ENCODE measurements around the gene PTPRB. TPM values are rescaled to one million over a fixed set of nuclear protein-coding genes. Genes with fewer than 3 reads are reported as not detected.

PTPRB gene
- total and polyA plus RNA-seq, 2 of the 8 experiments (the other 6 are each of a cell fraction or from before 2014, with no cell fraction given), result 0.36 to 0.58 TPM

DNA sequence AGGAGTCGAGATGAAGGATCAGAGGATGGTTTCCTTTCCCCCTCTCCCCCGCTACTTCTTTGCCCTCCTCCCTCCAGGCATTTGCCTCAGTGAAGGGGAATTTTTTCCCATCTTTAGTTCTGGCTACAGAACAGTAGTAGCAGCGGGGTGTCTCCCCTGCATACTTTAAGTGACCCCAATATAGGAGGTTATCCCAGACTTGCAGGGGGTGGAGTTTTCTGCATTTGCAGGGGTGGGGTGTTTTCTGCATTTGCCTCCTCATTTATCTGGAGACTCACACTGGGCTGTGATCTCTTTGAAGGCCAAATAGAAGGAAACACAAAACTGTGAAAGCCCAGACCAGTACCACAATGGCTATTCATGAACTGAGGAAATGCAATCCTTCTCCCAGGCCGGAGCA, 19.8 kb downstream of the PTPRB start:
- ChIA-PET CTCF (ENCODE audit: partially characterized antibody) (no interaction called here), POLR2A (ENCODE audit: partially characterized antibody) (no interaction called here)
- H3K23ac ChIP-seq (ENCODE audit: insufficient read length), result no peak overlapping the region
- TF ChIP-seq HDAC2 (IDR thresholded peaks at IDR 0.05; ENCODE audit: borderline replicate concordance in 1 of 2, low read depth in 2 of 2, low read length in 2 of 2), result 0 out of 4 replicates have a peak, but pooled peaks of 1 of the 2 experiments have one; percentile 51
- no peak for TF ChIP-seq SRF (IDR thresholded peaks at IDR 0.05; ENCODE audit: low read depth, low read length)
- TF ChIP-seq KDM5A (IDR thresholded peaks at IDR 0.05; ENCODE audit: low read length), result no peak
- TF ChIP-seq RAD21 (IDR thresholded peaks at IDR 0.05 in 1 of 2, conservative IDR thresholded peaks at IDR 0.05 in 1 of 2; ENCODE audit: low read depth in 2 of 2, low read length in 2 of 2), result no peak
- no peak for FAIRE-seq
- no peak overlapping the region for H2BK20ac ChIP-seq (ENCODE audit: low read length)
- H3K27me3 ChIP-seq (replicated peaks in 1 of 4; ENCODE audit: control insufficient read depth in 3 of 4, extremely low read depth in 1 of 4, insufficient read depth in 3 of 4, low read length in 3 of 4), result no peaks in the 10 kb centered on the region
- peak in 1 of 2 experiments; percentile 52 for DNase-seq (ENCODE audit: low read depth in 1 of 2, low spot score in 2 of 2)
- H3K18ac ChIP-seq (ENCODE audit: extremely low read depth, low read length), result no peak overlapping the region
- no peak overlapping the region for H2BK15ac ChIP-seq (ENCODE audit: low read length)
- no peak overlapping the region for H2AK5ac ChIP-seq (ENCODE audit: low read depth, low read length)
- no peak overlapping the region for H2BK5ac ChIP-seq (ENCODE audit: low read depth, low read length)
- H4K91ac ChIP-seq (replicated peaks; ENCODE audit: insufficient read length, low read length), result no peak overlapping the region
- H3K9ac ChIP-seq (replicated peaks in 1 of 4; ENCODE audit: extremely low read depth in 1 of 4, low read depth in 3 of 4, low read length in 3 of 4), result no peak overlapping the region
- no peaks in the 10 kb centered on the region for H3K36me3 ChIP-seq (ENCODE audit: control insufficient read depth in 2 of 4, insufficient read depth in 4 of 4, low read length in 3 of 4)
- no peak overlapping the region for H3K4me3 ChIP-seq (ENCODE audit: extremely low read depth in 1 of 4, insufficient read depth in 2 of 4, low read depth in 3 of 4, low read length in 4 of 4)
- no peaks in the 10 kb centered on the region for H3K79me2 ChIP-seq (ENCODE audit: control insufficient read depth in 1 of 2, insufficient read depth in 2 of 2, low read length in 2 of 2)
- no peaks in the 10 kb centered on the region for H4K20me1 ChIP-seq (replicated peaks in 1 of 2; ENCODE audit: control insufficient read depth in 1 of 2, insufficient read depth in 2 of 2, low read length in 2 of 2)
- no peak overlapping the region for H3K56ac ChIP-seq (replicated peaks; ENCODE audit: insufficient read length, low read depth, low read length)
- no peak overlapping the region for H3K14ac ChIP-seq (ENCODE audit: insufficient read length)
- H4K8ac ChIP-seq (ENCODE audit: extremely low read depth, insufficient read depth, low read length), result no peak overlapping the region
- H3K23me2 ChIP-seq (ENCODE audit: low read depth, low read length), result no peaks in the 10 kb centered on the region; the same call in 1 of the 2 replicates
- no peak overlapping the region for H3K4me2 ChIP-seq (ENCODE audit: insufficient read depth in 1 of 2, low read depth in 2 of 2, low read length in 2 of 2)
- no peaks in the 10 kb centered on the region for H3K9me3 ChIP-seq (ENCODE audit: insufficient read depth in 2 of 2, low read depth in 1 of 2, low read length in 1 of 2)
- H2BK120ac ChIP-seq (replicated peaks; ENCODE audit: low read depth, low read length), result no peak overlapping the region
- no peaks in the 10 kb centered on the region for H3K79me1 ChIP-seq (ENCODE audit: low read depth, low read length)
- no peaks in the 10 kb centered on the region; a peak in 1 of 7 replicates for H3K4me1 ChIP-seq (replicated peaks in 1 of 4; ENCODE audit: control insufficient read depth in 3 of 4, insufficient read depth in 4 of 4, low read length in 3 of 4)
- H3K27ac ChIP-seq (ENCODE audit: low read depth, low read length), result no peak overlapping the region
- H3K4ac ChIP-seq (replicated peaks; ENCODE audit: insufficient read length, low read depth, low read length), result no peak overlapping the region
- WGBS, 2 experiments (ENCODE audit: extremely low coverage in 1 of 2, insufficient coverage in 1 of 2, insufficient read length in 1 of 2, insufficient replicate concordance in 2 of 2, low coverage in 1 of 2, low lambda C conversion rate in 2 of 2, missing lambda C conversion rate in 1 of 2), result 66% methylated on average over 4 of the region's 4 CpGs; no CpG with 5 or more reads in 1 of the 2 experiments
- H2AFZ ChIP-seq (ENCODE audit: low read length), result no peak overlapping the region
- no peak overlapping the region for H2BK12ac ChIP-seq (ENCODE audit: low read depth, low read length)
- H4K5ac ChIP-seq (ENCODE audit: insufficient read length, low read depth, low read length), result no peak overlapping the region

Measured in H1 (cell line).